Stimulated activated naive B cell treated with anti-CD40 and anti-IgM and Interleukin-4, amounts not matched to agents 10 μg/mL and 1 μg/mL and 100 μg/mL, for 72 hours (primary cell): ENCODE measurements around the gene TMEM132D.

Experiments
- ATAC-seq, 2 donors: fragments of 150-1000 bp; cut with Tn5 transposase; replicated peaks; 2 replicates each; pipeline ENCODE4 v1.10.0; 2021; ENCODE audit warnings: moderate library complexity in 1 of 2
- DNase-seq: peaks from one replicate; pipeline ENCODE4 v3.0.0; 2021
- H3K27ac Mint-ChIP-seq: one replicate; pipeline ENCODE4 v1.8.0; 2022; ENCODE audit warnings: mild to moderate bottlenecking, mixed read lengths
- H3K27me3 Mint-ChIP-seq, 2 donors: one replicate each; pipeline ENCODE4 v1.8.0; 2022; ENCODE audit warnings: mixed read lengths in 2 of 2
- H3K36me3 Mint-ChIP-seq, 2 donors: one replicate each; pipeline ENCODE4 v1.8.0; 2022; ENCODE audit warnings: mixed read lengths in 2 of 2, mild to moderate bottlenecking in 1 of 2
- H3K4me1 Mint-ChIP-seq, 2 donors: one replicate each; pipeline ENCODE4 v1.8.0; 2022; ENCODE audit warnings: mixed read lengths in 2 of 2, mild to moderate bottlenecking in 1 of 2
- H3K4me3 Mint-ChIP-seq, 2 donors: one replicate each; pipeline ENCODE4 v1.8.0; 2022; ENCODE audit warnings: mild to moderate bottlenecking in 2 of 2, mixed read lengths in 2 of 2, moderate library complexity in 1 of 2
- H3K9me3 Mint-ChIP-seq, 2 donors: one replicate each; pipeline ENCODE4 v1.8.0; 2022; ENCODE audit warnings: mixed read lengths in 2 of 2, mild to moderate bottlenecking in 1 of 2

TMEM132D gene

DNA sequence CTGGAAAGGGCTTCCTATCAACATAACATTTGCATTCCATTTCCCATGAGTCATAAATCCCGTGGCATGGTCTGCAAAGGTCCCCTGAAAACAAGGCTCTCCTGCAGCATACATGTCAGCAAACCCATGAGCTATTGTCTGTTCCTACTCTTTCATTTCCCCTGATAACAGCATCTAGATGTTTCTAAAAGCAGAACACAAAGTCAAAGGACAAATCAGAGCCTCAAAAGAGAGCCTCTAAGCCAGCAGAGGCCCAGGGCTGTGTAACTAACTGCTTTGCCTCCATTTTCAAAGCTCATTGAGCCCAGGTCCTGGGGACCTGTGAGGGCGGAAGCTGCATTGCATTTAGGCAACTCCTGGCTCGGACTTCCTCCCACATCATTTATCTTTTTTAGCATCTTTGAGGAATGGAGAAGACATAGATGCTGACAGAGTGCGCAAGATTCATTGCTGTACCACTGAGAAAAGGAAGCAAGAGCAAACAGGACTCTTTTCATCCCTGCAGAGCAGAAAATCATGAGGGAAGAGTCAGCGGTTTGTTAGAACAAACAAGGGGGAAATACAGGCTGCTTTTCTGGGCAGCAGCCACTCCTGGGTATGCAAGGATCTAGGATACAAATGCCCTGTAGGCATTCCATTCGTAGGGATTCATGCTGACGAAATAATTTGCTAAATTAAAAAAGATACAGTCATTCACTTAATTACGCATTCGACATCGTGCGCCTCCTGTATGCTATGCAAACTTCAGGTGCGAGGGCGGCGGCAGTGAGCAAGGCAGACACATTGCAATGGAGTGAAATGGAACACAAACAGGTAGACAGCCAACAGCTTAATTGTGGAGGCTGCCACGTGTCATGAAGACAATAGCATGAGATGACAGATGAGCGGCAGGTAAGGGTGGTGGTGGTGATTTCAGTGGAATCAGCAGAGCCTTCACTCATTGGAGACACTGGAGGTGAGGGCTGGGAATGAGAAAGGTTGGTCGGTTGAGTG is 131.0 kb downstream of the TMEM132D start:
- Mint-ChIP-seq H3K4me1 (no peaks in the 10 kb centered on the region), H3K27ac (no peak overlapping the region), H3K36me3 (no peaks in the 10 kb centered on the region), H3K9me3 (peaks cover 0 to 3% of the 10 kb centered on the region in 2 donors), H3K27me3 (no peaks in the 10 kb centered on the region), H3K4me3 (no peak overlapping the region)
- ATAC-seq (no peak), DNase-seq (no peak)

GRCh38 chr12:129771238-129771637 is 132.6 kb downstream of the TMEM132D start:
- no peak for DNase-seq
- Mint-ChIP-seq H3K27me3 (no peaks in the 10 kb centered on the region), H3K9me3 (peaks cover 6 to 8% of the 10 kb centered on the region in 2 donors), H3K27ac (no peak overlapping the region), H3K36me3 (no peaks in the 10 kb centered on the region), H3K4me3 (no peak overlapping the region), H3K4me1 (no peaks in the 10 kb centered on the region)
- no peak for ATAC-seq

DNA sequence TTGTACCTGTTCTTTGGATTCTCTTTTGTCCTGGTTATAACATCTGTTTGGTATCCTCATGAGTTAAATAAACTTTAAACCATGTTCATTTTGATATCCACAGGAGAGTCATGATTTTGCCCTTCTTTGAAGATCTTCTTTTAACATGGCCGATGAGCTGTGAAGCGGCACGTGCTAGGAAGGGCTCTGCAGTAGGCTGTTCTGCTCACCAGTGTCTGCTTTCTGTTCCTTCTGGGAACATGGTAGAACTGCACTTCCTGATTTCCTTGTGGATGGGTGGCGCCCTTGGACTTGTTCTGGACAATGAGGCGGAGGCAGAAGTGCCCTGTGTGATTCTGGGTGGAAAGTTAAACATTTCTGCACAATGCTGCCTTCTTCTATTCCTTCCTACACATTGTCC is 138.1 kb downstream of the TMEM132D start:
- no peak overlapping the region for H3K27ac Mint-ChIP-seq
- no peak overlapping the region for H3K4me3 Mint-ChIP-seq
- ATAC-seq (no peak), DNase-seq (no peak)
- no peaks in the 10 kb centered on the region for H3K4me1 Mint-ChIP-seq
- H3K9me3 Mint-ChIP-seq = peaks cover 15 to 18% of the 10 kb centered on the region in 2 donors
- peaks cover 0 to 3% of the 10 kb centered on the region in 2 donors for H3K36me3 Mint-ChIP-seq
- no peaks in the 10 kb centered on the region for H3K27me3 Mint-ChIP-seq

DNA sequence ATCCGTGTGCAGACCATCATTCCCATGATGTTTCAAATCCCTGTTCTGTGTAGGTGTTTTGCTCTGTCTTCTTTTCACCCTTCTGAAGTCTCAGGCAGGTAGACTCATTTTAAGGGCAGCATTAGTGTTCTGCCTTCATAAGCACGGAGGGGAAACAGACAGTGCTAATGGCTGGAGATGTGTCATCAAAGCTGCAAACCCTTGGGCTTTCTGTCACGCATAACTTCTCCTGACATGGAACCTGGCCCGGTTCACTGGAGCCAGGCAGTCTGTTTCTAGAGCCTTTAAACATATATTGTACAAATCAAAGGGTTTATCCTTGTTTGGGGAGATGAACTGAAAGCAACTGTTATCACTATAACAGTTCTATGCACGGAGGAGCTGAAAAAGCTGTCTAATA is 141.4 kb downstream of the TMEM132D start:
- no peak for DNase-seq
- Mint-ChIP-seq H3K27me3 (no peaks in the 10 kb centered on the region), H3K27ac (no peak overlapping the region), H3K9me3 (peaks cover 11 to 15% of the 10 kb centered on the region in 2 donors), H3K4me1 (no peaks in the 10 kb centered on the region), H3K36me3 (peaks cover 0 to 3% of the 10 kb centered on the region in 2 donors), H3K4me3 (no peak overlapping the region)
- ATAC-seq = no peak

DNA sequence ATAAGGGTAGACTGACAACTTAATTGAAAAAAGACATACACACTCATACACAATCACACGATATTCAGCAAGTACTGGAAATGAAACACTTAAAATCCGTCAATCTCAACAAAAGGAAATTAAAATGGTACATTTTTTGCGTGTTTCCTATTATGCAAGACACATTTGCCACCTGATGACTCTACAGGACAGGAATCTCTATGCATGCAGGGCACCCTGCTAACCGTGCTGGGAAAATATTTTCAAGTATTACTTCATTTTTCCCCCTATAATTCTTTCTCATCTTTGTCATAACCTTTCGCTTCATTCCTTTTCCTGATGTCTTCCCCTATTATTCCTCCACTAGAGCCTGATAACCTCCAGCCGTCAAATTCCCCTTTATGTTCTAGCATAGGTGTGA is 150.2 kb downstream of the TMEM132D start:
- H3K4me3 Mint-ChIP-seq = no peak overlapping the region
- H3K9me3 Mint-ChIP-seq = no peaks in the 10 kb centered on the region
- no peak overlapping the region for H3K27ac Mint-ChIP-seq
- H3K4me1 Mint-ChIP-seq = no peaks in the 10 kb centered on the region
- H3K27me3 Mint-ChIP-seq = no peaks in the 10 kb centered on the region
- DNase-seq (no peak), ATAC-seq (no peak)
- no peaks in the 10 kb centered on the region for H3K36me3 Mint-ChIP-seq

- ATAC-seq = no peak
Measured at GRCh38 chr12:129750421-129750820, 153.4 kb downstream of the TMEM132D start.

DNA sequence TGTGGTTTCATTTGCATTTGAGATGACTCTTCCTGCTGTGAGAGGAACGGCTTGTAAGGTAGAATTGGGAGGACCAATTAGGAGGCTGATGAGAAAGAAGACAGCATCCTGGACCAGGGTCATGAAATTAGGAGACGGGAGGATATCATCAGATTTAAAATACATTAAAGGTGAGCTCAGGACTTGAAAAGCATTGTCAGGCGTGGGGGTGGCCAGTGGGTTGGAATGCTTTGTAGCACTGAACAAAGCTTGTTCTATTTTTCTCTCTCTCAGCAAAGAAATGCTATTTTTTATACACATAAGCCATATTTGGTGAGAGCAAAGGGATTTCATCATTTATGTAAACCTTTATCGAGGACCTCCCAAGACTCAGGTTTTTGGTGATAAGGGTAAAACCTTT is 157.5 kb downstream of the TMEM132D start:
- Mint-ChIP-seq H3K36me3 (no peaks in the 10 kb centered on the region), H3K4me3 (no peak overlapping the region), H3K9me3 (peaks cover 0 to 4% of the 10 kb centered on the region in 2 donors), H3K27me3 (no peaks in the 10 kb centered on the region), H3K27ac (no peak overlapping the region), H3K4me1 (no peaks in the 10 kb centered on the region)
- ATAC-seq = no peak
- DNase-seq = no peak

More at GRCh38 chr12:129750421-129750820, 153.4 kb downstream of the TMEM132D start:
- Mint-ChIP-seq H3K36me3 (no peaks in the 10 kb centered on the region), H3K9me3 (no peaks in the 10 kb centered on the region), H3K4me3 (no peak overlapping the region), H3K27ac (no peak overlapping the region), H3K27me3 (no peaks in the 10 kb centered on the region), H3K4me1 (no peaks in the 10 kb centered on the region)
- DNase-seq = no peak

- no peak overlapping the region for H3K4me3 Mint-ChIP-seq
- no peaks in the 10 kb centered on the region for H3K27me3 Mint-ChIP-seq
- peaks cover 8 to 15% of the 10 kb centered on the region in 2 donors for H3K9me3 Mint-ChIP-seq
- DNase-seq (no peak), ATAC-seq (no peak)
- H3K36me3 Mint-ChIP-seq = no peaks in the 10 kb centered on the region
- H3K4me1 Mint-ChIP-seq = no peaks in the 10 kb centered on the region
- H3K27ac Mint-ChIP-seq = no peak overlapping the region
Measured at GRCh38 chr12:129729170-129729569, 174.7 kb downstream of the TMEM132D start.

DNA sequence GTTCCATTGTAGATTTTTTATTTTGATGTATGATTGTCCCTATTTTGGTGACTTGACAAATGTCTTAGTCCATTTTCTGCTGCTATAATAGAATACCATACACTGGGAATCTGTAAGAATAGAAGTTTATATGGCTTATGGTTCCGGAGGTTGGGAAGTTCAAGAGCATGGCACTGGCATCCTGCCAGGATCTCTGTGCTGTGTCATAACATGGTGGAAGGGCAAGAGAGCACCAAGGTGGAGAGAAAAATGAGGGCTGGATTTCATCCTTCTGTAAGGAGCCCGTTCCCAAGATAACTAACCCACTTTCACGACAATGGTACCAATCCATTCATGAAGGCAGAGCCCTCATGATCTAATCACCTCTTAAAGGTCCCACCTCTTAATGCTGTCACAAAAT is 176.7 kb downstream of the TMEM132D start:
- no peaks in the 10 kb centered on the region for H3K27me3 Mint-ChIP-seq

DNA sequence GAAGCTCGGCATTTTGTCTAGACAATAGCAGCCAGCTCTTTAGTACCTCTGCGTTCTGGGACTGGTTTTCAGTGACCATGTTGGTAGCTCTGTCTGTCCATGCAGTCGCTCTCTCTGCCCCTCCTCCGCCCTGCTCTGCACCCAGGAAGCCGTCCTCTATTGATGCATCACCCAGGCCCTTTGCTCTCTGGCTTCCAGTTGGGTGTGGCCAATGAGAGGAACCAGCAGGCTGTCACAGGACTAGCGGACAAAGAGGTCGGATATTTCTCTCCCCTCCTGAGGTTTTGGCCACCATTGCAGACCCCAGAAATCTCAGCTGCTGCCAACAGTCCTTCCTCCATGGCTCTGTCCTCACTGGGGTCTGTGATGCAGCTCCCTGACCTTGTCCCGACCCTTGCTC is 180.6 kb downstream of the TMEM132D start:
- Mint-ChIP-seq H3K27ac (no peak overlapping the region), H3K36me3 (no peaks in the 10 kb centered on the region), H3K4me1 (no peaks in the 10 kb centered on the region), H3K9me3 (peaks cover 11 to 12% of the 10 kb centered on the region in 2 donors), H3K27me3 (no peaks in the 10 kb centered on the region), H3K4me3 (no peak overlapping the region)
- DNase-seq = no peak
- ATAC-seq = no peak

More for the DNA sequence above, 176.7 kb downstream of the TMEM132D start:
- H3K9me3 Mint-ChIP-seq = peaks cover 15 to 23% of the 10 kb centered on the region in 2 donors
- H3K4me1 Mint-ChIP-seq = no peaks in the 10 kb centered on the region
- H3K36me3 Mint-ChIP-seq = no peaks in the 10 kb centered on the region
- DNase-seq (no peak), ATAC-seq (no peak)
- no peak overlapping the region for H3K4me3 Mint-ChIP-seq
- no peak overlapping the region for H3K27ac Mint-ChIP-seq

- Mint-ChIP-seq H3K9me3 (peaks cover 9% of the 10 kb centered on the region in 2 donors), H3K4me3 (no peak overlapping the region), H3K27ac (no peak overlapping the region), H3K27me3 (no peaks in the 10 kb centered on the region), H3K4me1 (no peaks in the 10 kb centered on the region), H3K36me3 (no peaks in the 10 kb centered on the region)
- ATAC-seq (no peak), DNase-seq (no peak)
Measured at GRCh38 chr12:129720618-129721017, 183.2 kb downstream of the TMEM132D start.

GRCh38 chr12:129719416-129719815 is 184.4 kb downstream of the TMEM132D start:
- DNase-seq (no peak), ATAC-seq (no peak)
- Mint-ChIP-seq H3K27me3 (no peaks in the 10 kb centered on the region), H3K36me3 (no peaks in the 10 kb centered on the region), H3K4me3 (no peak overlapping the region), H3K27ac (no peak overlapping the region), H3K4me1 (no peaks in the 10 kb centered on the region), H3K9me3 (peaks cover 9% of the 10 kb centered on the region in 2 donors)

DNA sequence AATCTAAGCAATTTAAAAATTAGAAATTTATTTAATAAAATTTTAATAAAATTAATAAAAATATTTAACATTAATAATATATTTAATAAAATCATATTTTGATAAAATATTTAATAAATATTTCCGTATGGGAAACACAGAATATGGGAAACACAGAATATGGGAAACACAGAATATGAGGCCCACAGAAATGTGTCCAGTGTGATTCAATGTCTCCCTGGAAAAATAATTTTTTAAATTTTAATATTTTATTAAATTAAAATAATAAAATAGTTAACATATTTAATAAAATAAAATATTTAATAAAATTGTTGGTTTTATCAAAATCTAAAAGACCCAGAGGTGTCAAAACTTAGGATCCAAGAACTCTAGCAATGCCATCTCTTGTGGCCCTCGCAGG is 186.4 kb downstream of the TMEM132D start:
- no peaks in the 10 kb centered on the region for H3K4me1 Mint-ChIP-seq
- ATAC-seq = no peak
- no peaks in the 10 kb centered on the region for H3K36me3 Mint-ChIP-seq
- peaks cover 2 to 4% of the 10 kb centered on the region in 2 donors for H3K9me3 Mint-ChIP-seq
- DNase-seq = no peak
- no peaks in the 10 kb centered on the region for H3K27me3 Mint-ChIP-seq
- no peak overlapping the region for H3K4me3 Mint-ChIP-seq
- H3K27ac Mint-ChIP-seq = no peak overlapping the region

DNA sequence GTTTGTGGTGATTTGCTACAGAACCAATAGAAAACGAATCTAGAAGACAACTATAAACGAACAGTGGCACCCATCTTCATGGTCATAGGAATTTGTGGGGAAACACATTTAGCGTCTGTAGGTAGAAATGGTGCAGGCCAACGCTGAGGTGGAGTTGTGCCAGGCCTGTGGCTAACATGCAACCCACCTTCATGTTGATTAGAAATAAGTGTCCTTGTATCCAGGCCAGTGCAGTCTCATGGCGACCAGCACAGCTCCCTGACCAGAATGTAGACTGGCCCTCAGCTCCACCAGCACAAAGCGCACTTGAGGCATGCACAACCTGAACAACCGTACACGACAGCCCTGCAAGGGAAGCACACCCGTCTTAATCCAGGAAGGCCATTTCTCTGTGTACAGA is 187.0 kb downstream of the TMEM132D start:
- Mint-ChIP-seq H3K27ac (no peak overlapping the region), H3K9me3 (peaks cover 3 to 4% of the 10 kb centered on the region in 2 donors), H3K27me3 (no peaks in the 10 kb centered on the region), H3K4me3 (no peak overlapping the region), H3K36me3 (no peaks in the 10 kb centered on the region), H3K4me1 (no peaks in the 10 kb centered on the region)
- ATAC-seq (no peak), DNase-seq (no peak)

GRCh38 chr12:129706716-129707115 is 197.1 kb downstream of the TMEM132D start:
- H3K4me3 Mint-ChIP-seq = no peak overlapping the region
- ATAC-seq (no peak), DNase-seq (no peak)
- H3K9me3 Mint-ChIP-seq = peaks cover 20 to 25% of the 10 kb centered on the region in 2 donors
- H3K36me3 Mint-ChIP-seq = no peaks in the 10 kb centered on the region
- H3K27me3 Mint-ChIP-seq = no peaks in the 10 kb centered on the region
- no peak overlapping the region for H3K27ac Mint-ChIP-seq
- H3K4me1 Mint-ChIP-seq = no peaks in the 10 kb centered on the region
